Naive thymus-derived CD8-positive, alpha-beta T cell (primary cell): ENCODE measurements around the gene TPRN. TPM values are rescaled to one million over a fixed set of nuclear protein-coding genes. Genes with fewer than 3 reads are reported as not detected.

Source experiments
- ATAC-seq, 2 donors: fragments of 150-1000 bp; cut with Tn5 transposase in 1 of 2; sonication (Bioruptor Pico), chemical (Tn5 transposase) in 1 of 2; 1 replicate in 1 of 2; 2 replicates in 1 of 2; pipeline ENCODE4 v1.10.0; 2021; ENCODE audit warnings: mild to moderate bottlenecking in 2 of 2, moderate library complexity in 2 of 2
- POLR2A ChIA-PET: fragments of 350-600 bp; sonication (Branson Sonifier 250); formaldehyde crosslinking; loops from one replicate; lab custom pipeline; 2021; ENCODE audit warnings: antibody characterized with exemption; lab: Charles Lee
- DNase-seq, 10 donors: peaks; one replicate each; pipeline versions ENCODE4 v3.0.0 to v3.0.0-alpha.2; 2020 to 2022
- H3K27ac Mint-ChIP-seq, 10 donors: one replicate each; pipeline ENCODE4 v1.8.0; 2020 to 2022; ENCODE audit warnings: mild to moderate bottlenecking in 10 of 10, mixed read lengths in 10 of 10, moderate library complexity in 4 of 10, inconsistent platforms in 1 of 10
- H3K27me3 Mint-ChIP-seq, 5 donors: one replicate each; pipeline ENCODE4 v1.8.0; 2021 to 2022; ENCODE audit warnings: mixed read lengths in 5 of 5
- H3K36me3 Mint-ChIP-seq, 3 donors: one replicate each; pipeline ENCODE4 v1.8.0; 2020 to 2022; ENCODE audit warnings: mixed read lengths in 3 of 3, mild to moderate bottlenecking in 2 of 3, inconsistent platforms in 1 of 3
- H3K4me1 Mint-ChIP-seq, 4 donors: one replicate each; pipeline ENCODE4 v1.8.0; 2021 to 2022; ENCODE audit warnings: mixed read lengths in 4 of 4
- H3K4me3 Mint-ChIP-seq, 10 donors: one replicate each; pipeline ENCODE4 v1.8.0; 2020 to 2022; ENCODE audit warnings: mild to moderate bottlenecking in 10 of 10, mixed read lengths in 10 of 10, moderate library complexity in 6 of 10, inconsistent platforms in 1 of 10
- H3K9me3 Mint-ChIP-seq, 9 donors: one replicate each; pipeline ENCODE4 v1.8.0; 2020 to 2022; ENCODE audit warnings: mixed read lengths in 9 of 9, mild to moderate bottlenecking in 3 of 9, inconsistent platforms in 1 of 9, moderate library complexity in 1 of 9
- polyA plus RNA-seq, 3 donors: library from polyadenylated mRNA; unstranded; fragments of 300-500 nt; fragmentation: Illumina TruSeq; gene quantifications; one replicate each; pipeline ENCODE4 v1.2.3, GENCODE V29; 2021
- total RNA-seq, 8 experiments: library from RNA in 2 of 8; stranded (reverse) in 2 of 8; gene quantifications; one replicate each; pipeline ENCODE4 v1.2.3 and lab custom pipeline; 2021 to 2026

TPRN gene
- total and polyA plus RNA-seq, 5 experiments from 2014 or later = 0.15 to 10.1 (median 0.42) TPM

GRCh38 chr9:137180491-137180890 is 20.1 kb downstream of the TPRN start:
- peaks cover 0 to 45% (median 12%) of the 10 kb centered on the region in 3 donors for H3K36me3 Mint-ChIP-seq
- peaks cover 4 to 12% (median 6%) of the 10 kb centered on the region in 4 donors for H3K4me1 Mint-ChIP-seq
- H3K9me3 Mint-ChIP-seq = no peaks in the 10 kb centered on the region
- H3K27ac Mint-ChIP-seq = no peak overlapping the region
- ATAC-seq (no peak), DNase-seq (no peak)
- no peak overlapping the region for H3K4me3 Mint-ChIP-seq
- POLR2A ChIA-PET = interaction anchor here (2.2 kb wide), 1 partner anchor 43 kb away, joined by 6 read pairs; no protein-coding TSS in a partner anchor
- H3K27me3 Mint-ChIP-seq = no peaks in the 10 kb centered on the region

GRCh38 chr9:137179761-137180160 is 20.8 kb downstream of the TPRN start:
- H3K9me3 Mint-ChIP-seq = no peaks in the 10 kb centered on the region
- no peak overlapping the region for H3K27ac Mint-ChIP-seq
- no peaks in the 10 kb centered on the region for H3K27me3 Mint-ChIP-seq
- peaks cover 3 to 8% (median 6%) of the 10 kb centered on the region in 4 donors for H3K4me1 Mint-ChIP-seq
- no peak for ATAC-seq
- no peak overlapping the region for H3K4me3 Mint-ChIP-seq
- no peak for DNase-seq
- POLR2A ChIA-PET = interaction anchor here (2.2 kb wide), 1 partner anchor 44 kb away, joined by 6 read pairs; no protein-coding TSS in a partner anchor
- H3K36me3 Mint-ChIP-seq = peaks cover 0 to 43% (median 12%) of the 10 kb centered on the region in 3 donors

GRCh38 chr9:137178939-137179630 is 21.5 kb downstream of the TPRN start:
- POLR2A ChIA-PET = interaction anchor here (0.6 to 2.2 kb wide), 3 partner anchors 8 to 44 kb away, joined by 4 to 6 read pairs (median 4); no protein-coding TSS in a partner anchor
- Mint-ChIP-seq H3K27me3 (no peaks in the 10 kb centered on the region), H3K9me3 (no peaks in the 10 kb centered on the region), H3K4me1 (peaks cover under 1 to 6% (median 2%) of the 10 kb centered on the region in 4 donors), H3K27ac (no peak overlapping the region), H3K36me3 (peaks cover 0 to 37% (median 12%) of the 10 kb centered on the region in 3 donors), H3K4me3 (no peak overlapping the region)
- ATAC-seq (no peak), DNase-seq (no peak)

- H3K4me3 Mint-ChIP-seq = no peak overlapping the region
- POLR2A ChIA-PET = interaction anchor here (0.6 to 1.7 kb wide), 3 partner anchors 9 to 45 kb away, joined by 4 read pairs; no protein-coding TSS in a partner anchor
- no peak overlapping the region for H3K27ac Mint-ChIP-seq
- H3K4me1 Mint-ChIP-seq = peaks cover 0 to 9% (median under 1%) of the 10 kb centered on the region in 4 donors
- H3K9me3 Mint-ChIP-seq = no peaks in the 10 kb centered on the region
- ATAC-seq = no peak
- DNase-seq = no peak
- no peaks in the 10 kb centered on the region for H3K27me3 Mint-ChIP-seq
- peaks cover 0 to 31% (median 9%) of the 10 kb centered on the region in 3 donors for H3K36me3 Mint-ChIP-seq
Observed at GRCh38 chr9:137178201-137178938, 22.2 kb downstream of the TPRN start.

- Mint-ChIP-seq H3K4me1 (peaks cover 0 to 13% (median under 1%) of the 10 kb centered on the region in 4 donors), H3K4me3 (no peak overlapping the region), H3K27ac (peak overlapping the region in 4 of 10 donors; percentile 29 to 78 (median 50)), H3K36me3 (peaks cover 0 to 17% (median 3%) of the 10 kb centered on the region in 3 donors), H3K27me3 (peaks cover 0 to 2% (median 0%) of the 10 kb centered on the region in 5 donors), H3K9me3 (no peaks in the 10 kb centered on the region)
- ATAC-seq (peak; percentile 62 to 69), DNase-seq (peak in 1 of 10 donors; percentile 30)
- POLR2A ChIA-PET = interaction anchor here (0.8 kb wide), 1 partner anchor 19 kb away, joined by 3 read pairs; no protein-coding TSS in a partner anchor
Observed at GRCh38 chr9:137176302-137177182, 24.0 kb downstream of the TPRN start.

- Mint-ChIP-seq H3K27ac (no peak overlapping the region), H3K4me1 (peaks cover 0 to 13% (median under 1%) of the 10 kb centered on the region in 4 donors), H3K4me3 (peak overlapping the region in 4 of 10 donors; percentile 18 to 39 (median 26)), H3K36me3 (peaks cover 0 to 17% (median 3%) of the 10 kb centered on the region in 3 donors), H3K9me3 (no peaks in the 10 kb centered on the region), H3K27me3 (peaks cover 0 to 8% (median 0%) of the 10 kb centered on the region in 5 donors)
- no peak for DNase-seq
- POLR2A ChIA-PET = interaction anchor here (1.1 to 2.4 kb wide), 4 partner anchors 10 to 46 kb away, joined by 3 to 11 read pairs (median 4); partner anchors contain the start of genes ANAPC2 and SSNA1
- ATAC-seq = peak in 1 of 2 donors; percentile 24
Observed at GRCh38 chr9:137175345-137175961, 25.1 kb downstream of the TPRN start.

GRCh38 chr9:137174722-137175293 is 25.7 kb downstream of the TPRN start:
- POLR2A ChIA-PET = interaction anchor here (0.5 to 2.4 kb wide), 5 partner anchors 11 to 85 kb away, joined by 3 to 11 read pairs (median 3); partner anchors contain the start of genes ANAPC2 and SSNA1
- peak; percentile 24 to 48 for ATAC-seq

GRCh38 chr9:137173796-137174664 is 26.5 kb downstream of the TPRN start:
- Mint-ChIP-seq H3K9me3 (no peaks in the 10 kb centered on the region), H3K4me1 (peaks cover 0 to 13% (median under 1%) of the 10 kb centered on the region in 4 donors), H3K27me3 (peaks cover 0 to 14% (median 3%) of the 10 kb centered on the region in 5 donors), H3K36me3 (peaks cover 0 to 8% (median 0%) of the 10 kb centered on the region in 3 donors), H3K27ac (no peak overlapping the region), H3K4me3 (peak overlapping the region in 1 of 10 donors; percentile 45)
- POLR2A ChIA-PET = interaction anchor here (1.2 to 2.4 kb wide), 3 partner anchors 12 to 44 kb away, joined by 3 to 11 read pairs (median 5); partner anchors contain the start of genes ANAPC2 and SSNA1
- ATAC-seq (no peak), DNase-seq (no peak)

More at GRCh38 chr9:137174722-137175293, 25.7 kb downstream of the TPRN start:
- Mint-ChIP-seq H3K27me3 (peaks cover 0 to 14% (median 3%) of the 10 kb centered on the region in 5 donors), H3K4me1 (peaks cover 0 to 13% (median under 1%) of the 10 kb centered on the region in 4 donors), H3K36me3 (peaks cover 0 to 13% (median 0%) of the 10 kb centered on the region in 3 donors), H3K27ac (no peak overlapping the region), H3K9me3 (no peaks in the 10 kb centered on the region), H3K4me3 (peak overlapping the region in 5 of 10 donors; percentile 14 to 39 (median 26))
- DNase-seq = no peak

GRCh38 chr9:137172901-137173795 is 27.4 kb downstream of the TPRN start:
- peaks cover 0 to 5% (median 0%) of the 10 kb centered on the region in 3 donors for H3K36me3 Mint-ChIP-seq
- POLR2A ChIA-PET = interaction anchor here (1.6 to 2.4 kb wide), 3 partner anchors 15 to 43 kb away, joined by 5 to 11 read pairs (median 6); partner anchors contain the start of genes ANAPC2 and SSNA1
- H3K4me1 Mint-ChIP-seq = peaks cover 0 to 16% (median 4%) of the 10 kb centered on the region in 4 donors
- no peak overlapping the region for H3K27ac Mint-ChIP-seq
- no peaks in the 10 kb centered on the region for H3K9me3 Mint-ChIP-seq
- no peak for DNase-seq
- H3K27me3 Mint-ChIP-seq = peaks cover 0 to 18% (median 3%) of the 10 kb centered on the region in 5 donors
- ATAC-seq = no peak
- H3K4me3 Mint-ChIP-seq = peak overlapping the region in 1 of 10 donors; percentile 45
